Epithelial cell of proximal tubule (primary cell): ENCODE results near the gene MYO18B. TPM values are rescaled to one million over a fixed set of nuclear protein-coding genes. Genes with fewer than 3 reads are reported as not detected.

Experiments
- DNase-seq: peaks from one replicate; pipeline ENCODE4 v3.0.0-alpha.2; 2011; ENCODE audit warnings: low read depth
- H3K4me3 ChIP-seq: 2 replicates; pipeline ENCODE4 v1.5.1; 2011; ENCODE audit warnings: low read depth, mild to moderate bottlenecking, low read length
- CTCF ChIP-seq: conservative IDR thresholded peaks from 2 replicates; pipeline ENCODE4 v1.5.1; 2012; ENCODE audit warnings: low read depth, mild to moderate bottlenecking, low read length
- total RNA-seq: library from RNA; depleted of rRNA; stranded (reverse); fragments of >200 nt; gene quantifications from 2 replicates; pipeline ENCODE4 v1.2.3, GENCODE V29; 2015

The MYO18B gene
- total RNA-seq, 1 donor from 2014 or later, result not detected

GRCh38 chr22:25896592-25896991, 154.6 kb downstream of the MYO18B start:
- no peak for TF ChIP-seq CTCF
- DNase-seq, result no peak

GRCh38 chr22:25898707-25899365, 156.8 kb downstream of the MYO18B start:
- no peak for DNase-seq
- H3K4me3 ChIP-seq, result no peak overlapping the region
- peak; percentile 30 for TF ChIP-seq CTCF

More at GRCh38 chr22:25896592-25896991, 154.6 kb downstream of the MYO18B start:
- no peak overlapping the region for H3K4me3 ChIP-seq

GRCh38 chr22:25899566-25899965, 157.6 kb downstream of the MYO18B start:
- no peak overlapping the region for H3K4me3 ChIP-seq
- no peak for TF ChIP-seq CTCF
- DNase-seq, result no peak

GRCh38 chr22:25900390-25900789, 158.4 kb downstream of the MYO18B start:
- TF ChIP-seq CTCF, result no peak
- DNase-seq, result no peak
- H3K4me3 ChIP-seq, result no peak overlapping the region

- DNase-seq, result no peak
- H3K4me3 ChIP-seq, result no peak overlapping the region
- TF ChIP-seq CTCF, result no peak
These were observed 158.9 kb downstream of the MYO18B start for GRCh38 chr22:25900880-25901279.

- DNase-seq, result no peak
- no peak for TF ChIP-seq CTCF
- H3K4me3 ChIP-seq, result no peak overlapping the region
These were observed 160.4 kb downstream of the MYO18B start for GRCh38 chr22:25902402-25902801.

GRCh38 chr22:25903294-25903693, 161.3 kb downstream of the MYO18B start:
- DNase-seq, result no peak
- H3K4me3 ChIP-seq, result no peak overlapping the region
- peak; percentile 29 for TF ChIP-seq CTCF
